HepG2 (cell line): Measurements from ENCODE around the gene PIGW. TPM values are rescaled to one million over a fixed set of nuclear protein-coding genes. Genes with fewer than 3 reads are reported as not detected.

ENCODE experiments used
- ATF2 ChIP-seq: sonication (generic); formaldehyde crosslinking; IDR thresholded peaks from 2 replicates; pipeline ENCODE4 v1.4.0; 2020; ENCODE audit warnings: missing genetic modification reagents
- FIP1L1 ChIP-seq: fragments of 200-400 bp; formaldehyde crosslinking; IDR thresholded peaks from 2 replicates; pipeline ENCODE4 v1.6.1; 2018; ENCODE audit warnings: low read depth, mild to moderate bottlenecking, low read length, moderate library complexity, borderline replicate concordance; ENCODE audit not compliant: insufficient read depth
- GABPB1 ChIP-seq: IDR thresholded peaks from 2 replicates; pipeline ENCODE4 v1.6.1; 2016; ENCODE audit warnings: mild to moderate bottlenecking, missing genetic modification reagents, moderate library complexity, missing compliant biosample characterization
- GMEB1 ChIP-seq: sonication (generic); formaldehyde crosslinking; IDR thresholded peaks from 2 replicates; pipeline ENCODE4 v1.5.1; 2020; ENCODE audit warnings: missing genetic modification reagents, mild to moderate bottlenecking, borderline replicate concordance
- HNRNPL ChIP-seq: fragments of 200-400 bp; formaldehyde crosslinking; IDR thresholded peaks from 2 replicates; pipeline ENCODE4 v1.6.1; 2017; ENCODE audit warnings: mild to moderate bottlenecking, low read depth, low read length
- KIAA2018 ChIP-seq: sonication (generic); formaldehyde crosslinking; IDR thresholded peaks from 2 replicates; pipeline ENCODE4 v1.5.0; 2020; ENCODE audit warnings: mild to moderate bottlenecking, missing genetic modification reagents, borderline replicate concordance
- POLR2A ChIP-seq, 2 experiments: IDR thresholded peaks; 2 replicates each; pipeline ENCODE4 v1.6.1; 2011; ENCODE audit warnings: low read depth in 2 of 2, low read length in 2 of 2, mild to moderate bottlenecking in 1 of 2, moderate library complexity in 1 of 2; ENCODE audit not compliant: insufficient read depth in 1 of 2
- RXRA ChIP-seq: sonication (generic); formaldehyde crosslinking; IDR thresholded peaks from 2 replicates; pipeline ENCODE4 v1.5.1; 2020; ENCODE audit warnings: missing genetic modification reagents
- SMAD3 ChIP-seq: sonication (generic); formaldehyde crosslinking; IDR thresholded peaks from 2 replicates; pipeline ENCODE4 v1.4.0; 2020; ENCODE audit warnings: missing genetic modification reagents
- SRSF4 ChIP-seq: fragments of 200-400 bp; formaldehyde crosslinking; IDR thresholded peaks from one replicate; pipeline ENCODE4 v1.6.1; 2018; ENCODE audit warnings: mild to moderate bottlenecking, low read depth, low read length, moderate library complexity; ENCODE audit not compliant: poor library complexity, severe bottlenecking
- ZNF263 ChIP-seq: sonication (generic); formaldehyde crosslinking; IDR thresholded peaks from 2 replicates; pipeline ENCODE4 v1.4.0; 2020; ENCODE audit warnings: missing genetic modification reagents
- ZNF282 ChIP-seq: fragments of 450-650 bp; IDR thresholded peaks from 2 replicates; pipeline ENCODE4 v1.6.1; 2018; ENCODE audit not compliant: partially characterized antibody
- polyA plus RNA-seq, 8 experiments: library from polyadenylated mRNA; depleted of rRNA in 3 of 8; stranded (reverse) in 7 of 8; unstranded in 1 of 8; fragments of >200 nt; fragmentation: Illumina TruSeq in 4 of 8; extraction: Trizol in 4 of 8; gene quantifications; 2 replicates each; pipeline versions ENCODE4 v1.2.1 to v1.2.3, GENCODE V29; 2011 to 2016; ENCODE audit warnings: low read depth in 4 of 8, missing spikeins in 1 of 8, mixed read lengths in 1 of 8; ENCODE audit not compliant: insufficient read depth in 1 of 8
- total RNA-seq, 5 experiments: library from RNA; depleted of rRNA; stranded (reverse); fragments of >200 nt; fragmentation: Illumina TruSeq; extraction: Trizol; gene quantifications; 2 replicates each; pipeline ENCODE4 v1.2.3, GENCODE V29; 2016; ENCODE audit warnings: low read depth in 1 of 5
- TF ChIP-seq, protein P1 (sequence below): sonication (generic); formaldehyde crosslinking; IDR thresholded peaks from 2 replicates; pipeline ENCODE4 v1.8.0; 2022; ENCODE audit warnings: missing genetic modification reagents, mild to moderate bottlenecking, inconsistent platforms, borderline replicate concordance

Gene PIGW
- total and polyA plus RNA-seq, 2 of the 13 experiments (the other 11 are each of a cell fraction or from before 2014, with no cell fraction given): 9.0 to 24.0 TPM

DNA sequence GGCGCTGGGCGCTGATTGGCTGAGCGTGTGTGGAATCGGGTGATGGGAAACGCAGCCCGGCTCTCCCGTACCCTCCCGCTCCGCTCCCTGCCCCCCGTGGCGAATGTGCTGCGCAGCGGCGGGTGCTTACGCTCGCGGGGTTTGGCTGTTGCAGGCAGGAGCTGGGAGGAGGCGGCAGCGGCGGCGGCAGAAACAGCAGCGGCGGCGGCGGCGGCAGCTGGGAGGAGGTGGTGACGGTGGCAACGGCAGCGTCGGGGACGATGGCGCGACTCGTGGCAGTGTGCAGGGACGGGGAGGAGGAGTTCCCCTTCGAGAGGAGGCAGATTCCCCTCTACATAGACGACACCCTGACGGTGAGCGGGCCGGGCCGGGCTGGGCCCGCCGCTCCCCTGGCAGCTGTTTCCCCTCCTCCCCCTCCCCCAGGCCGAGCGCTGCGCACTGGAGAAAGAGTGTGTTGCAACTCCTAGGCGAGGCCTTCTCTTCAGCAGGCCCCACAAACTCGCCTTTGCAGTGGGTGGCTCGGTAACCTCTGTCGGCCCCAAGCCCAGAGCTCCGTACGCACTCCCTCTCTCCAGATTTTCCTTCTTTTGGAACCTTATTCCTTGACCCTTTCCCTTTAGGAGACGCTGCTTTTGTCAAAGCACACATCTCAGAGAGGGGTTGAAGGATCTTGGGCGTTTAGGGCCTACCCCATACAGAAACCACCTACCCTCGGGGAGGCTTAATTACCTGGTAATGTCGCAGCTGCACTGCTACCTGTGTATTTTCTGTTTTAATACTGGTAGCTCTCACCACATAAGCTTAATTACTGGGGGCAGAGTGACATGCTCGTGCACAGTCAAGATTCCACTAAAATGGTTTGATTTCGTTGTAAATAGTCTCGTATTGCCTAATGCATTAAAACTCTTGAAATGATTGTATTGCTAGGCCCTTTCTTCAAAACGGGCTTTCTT, 11.0 kb downstream of the PIGW start (continued):
- TF ChIP-seq KIAA2018 (CRISPR knock-in tag): no peak
- TF ChIP-seq POLR2A (IDR thresholded peaks at IDR 0.05; ENCODE audit: insufficient read depth in 1 of 2, low read depth in 2 of 2, low read length in 2 of 2): peak; percentile 59 to 65; a peak in 3 of 4 replicates
- peak; percentile 59; the same call in 1 of the 2 replicates for TF ChIP-seq ATF2 (CRISPR knock-in tag)
- peak; percentile 86 for TF ChIP-seq GABPB1 (CRISPR knock-in tag)
- peak; percentile 86 for TF ChIP-seq GMEB1
- no peak for TF ChIP-seq SRSF4
- no peak for TF ChIP-seq RXRA (CRISPR knock-in tag)
- TF ChIP-seq, protein P1, sequence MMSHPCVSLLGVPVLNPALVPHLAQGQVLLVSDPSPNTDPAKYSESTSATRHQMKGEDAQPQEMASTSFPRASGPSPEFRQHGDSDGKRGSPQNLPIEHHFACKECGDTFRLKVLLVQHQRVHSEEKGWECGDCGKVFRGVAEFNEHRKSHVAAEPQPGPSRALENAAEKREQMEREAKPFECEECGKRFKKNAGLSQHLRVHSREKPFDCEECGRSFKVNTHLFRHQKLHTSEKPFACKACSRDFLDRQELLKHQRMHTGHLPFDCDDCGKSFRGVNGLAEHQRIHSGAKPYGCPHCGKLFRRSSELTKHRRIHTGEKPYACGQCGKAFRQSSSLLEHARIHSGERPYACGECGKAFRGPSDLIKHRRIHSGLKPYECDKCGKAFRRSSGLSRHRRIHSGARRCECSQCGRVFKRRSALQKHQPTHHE (CRISPR knock-in tag): 0 out of 2 replicates have a peak, but pooled peaks have one; percentile 52
- TF ChIP-seq HNRNPL: 0 out of 2 replicates have a peak, but pooled peaks have one; percentile 30
- peak; percentile 39 for TF ChIP-seq SMAD3 (CRISPR knock-in tag)
- TF ChIP-seq FIP1L1: 0 out of 2 replicates have a peak, but pooled peaks have one; percentile 27
- TF ChIP-seq ZNF263 (CRISPR knock-in tag): no peak
- no peak for TF ChIP-seq ZNF282
